ENCODE measurements around the gene TMTC1. TPM values are rescaled to one million over a fixed set of nuclear protein-coding genes. Genes with fewer than 3 reads are reported as not detected.

The TMTC1 gene
- total and polyA plus RNA-seq, 9 of the 15 experiments (the other 6 are each of a cell fraction or from before 2014, with no cell fraction given), result under 0.01 to 0.18 (median 0.06) TPM; not detected in 2

DNA sequence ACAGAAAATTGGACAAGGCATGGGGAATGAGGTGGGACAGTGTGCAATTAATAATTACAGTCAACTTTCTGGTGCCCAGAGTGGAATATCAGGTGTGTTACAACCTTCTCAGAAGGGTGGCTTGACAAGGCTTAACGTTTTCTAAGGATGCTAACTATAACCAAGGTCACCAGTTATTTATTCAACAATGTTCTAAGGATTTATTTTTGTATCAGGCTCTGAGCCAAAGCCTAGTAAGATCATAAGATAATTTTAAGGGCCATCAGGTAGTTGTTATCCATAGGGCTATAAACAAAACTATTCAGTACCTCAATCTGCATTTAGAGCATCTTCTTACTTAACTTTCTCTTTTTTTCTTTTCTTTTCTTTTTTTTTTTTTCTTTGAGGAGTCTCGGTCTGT lies 134.0 kb downstream of the TMTC1 start:
- Histone ChIP-seq H3K4me1 (replicated peaks in 1 of 2; ENCODE audit: control insufficient read depth in 2 of 2, insufficient read depth in 2 of 2, low read length in 2 of 2) (no peaks in the 10 kb centered on the region), H3K79me2 (ENCODE audit: control insufficient read depth, insufficient read depth, low read length) (no peaks in the 10 kb centered on the region), H3K27me3 (ENCODE audit: control insufficient read depth in 2 of 2, insufficient read depth in 2 of 2, low read length in 2 of 2) (no peaks in the 10 kb centered on the region), H3K9ac (ENCODE audit: insufficient read depth in 1 of 2, low read depth in 2 of 2, low read length in 2 of 2) (no peak overlapping the region), H3K36me3 (ENCODE audit: control insufficient read depth, insufficient read depth, low read length) (no peaks in the 10 kb centered on the region), H2AFZ (ENCODE audit: low read depth, low read length) (no peak overlapping the region), H3K4me3 (no peak overlapping the region), H3K9me1 (ENCODE audit: control insufficient read depth, insufficient read depth, low read length) (no peaks in the 10 kb centered on the region), H3K4me2 (ENCODE audit: insufficient read depth, low read length) (no peak overlapping the region), H3K9me3 (replicated peaks; ENCODE audit: control insufficient read depth, insufficient read depth, low read depth, low read length) (no peaks in the 10 kb centered on the region), H3K27ac (ENCODE audit: extremely low read depth, low read depth, low read length) (no peak overlapping the region), H4K20me1 (replicated peaks; ENCODE audit: control insufficient read depth, insufficient read depth, low read length) (no peaks in the 10 kb centered on the region)
- no TSS peak for BruUV-seq (replicated peaks)
- FAIRE-seq, result no peak
- TF ChIP-seq HEY1 (CRISPR knock-in tag; IDR thresholded peaks at IDR 0.05; ENCODE audit: borderline replicate concordance), result no peak
- TF ChIP-seq, protein P1, sequence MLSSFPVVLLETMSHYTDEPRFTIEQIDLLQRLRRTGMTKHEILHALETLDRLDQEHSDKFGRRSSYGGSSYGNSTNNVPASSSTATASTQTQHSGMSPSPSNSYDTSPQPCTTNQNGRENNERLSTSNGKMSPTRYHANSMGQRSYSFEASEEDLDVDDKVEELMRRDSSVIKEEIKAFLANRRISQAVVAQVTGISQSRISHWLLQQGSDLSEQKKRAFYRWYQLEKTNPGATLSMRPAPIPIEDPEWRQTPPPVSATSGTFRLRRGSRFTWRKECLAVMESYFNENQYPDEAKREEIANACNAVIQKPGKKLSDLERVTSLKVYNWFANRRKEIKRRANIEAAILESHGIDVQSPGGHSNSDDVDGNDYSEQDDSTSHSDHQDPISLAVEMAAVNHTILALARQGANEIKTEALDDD (IDR thresholded peaks at IDR 0.05), result no peak
- no peak for TF ChIP-seq CCNT2 (IDR thresholded peaks at IDR 0.05; ENCODE audit: borderline replicate concordance, extremely low read depth, insufficient read length, low read depth, low read length)
- in situ Hi-C loops (cut with MboI) (no loop called here), intact Hi-C loops (cut with micrococcal nuclease) (no loop called here)
- ChIA-PET POLR2A (no interaction called here), CTCF (ENCODE audit: low intra/inter-chr PET ratio) (no interaction called here)
- DNase-seq (ENCODE audit: extremely low read depth in 1 of 4, low spot score in 3 of 4), result no peak
- no peak for ATAC-seq
- 0% methylated on average over 2 of the region's 2 CpGs for WGBS (ENCODE audit: insufficient coverage, low coverage, missing lambda C conversion rate)

GRCh38 chr12:29644536-29645162 lies 139.1 kb downstream of the TMTC1 start:
- DNase-seq (ENCODE audit: extremely low read depth in 1 of 4, low spot score in 3 of 4) (no peak), ATAC-seq (peak; percentile 41; the same call in 2 of the 3 replicates), FAIRE-seq (no peak)
- no peaks in the 10 kb centered on the region for H3K79me2 ChIP-seq (ENCODE audit: control insufficient read depth, insufficient read depth, low read length)
- no peak overlapping the region for H2AFZ ChIP-seq (ENCODE audit: low read depth, low read length)
- intact Hi-C loops (cut with micrococcal nuclease) (no loop called here), in situ Hi-C loops (cut with MboI) (no loop called here)
- H3K9me3 ChIP-seq (replicated peaks; ENCODE audit: control insufficient read depth, insufficient read depth, low read depth, low read length), result no peaks in the 10 kb centered on the region
- no peak overlapping the region for H3K9ac ChIP-seq (ENCODE audit: insufficient read depth in 1 of 2, low read depth in 2 of 2, low read length in 2 of 2)
- peaks cover 0 to 6% of the 10 kb centered on the region in 2 experiments; a peak in 3 of 5 replicates for H3K4me1 ChIP-seq (replicated peaks in 1 of 2; ENCODE audit: control insufficient read depth in 2 of 2, insufficient read depth in 2 of 2, low read length in 2 of 2)
- H3K9me1 ChIP-seq (ENCODE audit: control insufficient read depth, insufficient read depth, low read length), result no peaks in the 10 kb centered on the region
- H3K36me3 ChIP-seq (ENCODE audit: control insufficient read depth, insufficient read depth, low read length), result no peaks in the 10 kb centered on the region
- CTCF ChIA-PET (ENCODE audit: low intra/inter-chr PET ratio), result no interaction called here
- WGBS (ENCODE audit: insufficient coverage, low coverage, missing lambda C conversion rate), result 10% methylated on average over 1 of the region's 1 CpG
- H4K20me1 ChIP-seq (replicated peaks; ENCODE audit: control insufficient read depth, insufficient read depth, low read length), result no peaks in the 10 kb centered on the region
- H3K27ac ChIP-seq (ENCODE audit: extremely low read depth, low read depth, low read length), result no peak overlapping the region
- POLR2A ChIA-PET, result no interaction called here
- no peaks in the 10 kb centered on the region for H3K27me3 ChIP-seq (ENCODE audit: control insufficient read depth in 2 of 2, insufficient read depth in 2 of 2, low read length in 2 of 2)
- BruUV-seq (replicated peaks), result no TSS peak
- no peak for TF ChIP-seq SP2 (IDR thresholded peaks at IDR 0.05; ENCODE audit: extremely low read depth, low read depth, low read length, poor library complexity, severe bottlenecking)
- TF ChIP-seq ZNF707 (CRISPR knock-in tag; conservative IDR thresholded peaks at IDR 0.05), result no peak
- TF ChIP-seq XRCC5 (IDR thresholded peaks at IDR 0.05; ENCODE audit: low read depth, low read length), result no peak
- no peak for TF ChIP-seq NEUROD1 (IDR thresholded peaks at IDR 0.05; ENCODE audit: borderline replicate concordance, low read depth, low read length, partially characterized antibody)
- TF ChIP-seq ZSCAN29 (IDR thresholded peaks at IDR 0.05), result no peak
- no peak for TF ChIP-seq ZNF354B (CRISPR knock-in tag; IDR thresholded peaks at IDR 0.05)
- TF ChIP-seq MNT (conservative IDR thresholded peaks at IDR 0.05), result no peak
- TF ChIP-seq NFATC3 (IDR thresholded peaks at IDR 0.05), result no peak
- TF ChIP-seq GABPB1 (CRISPR knock-in tag; IDR thresholded peaks at IDR 0.05), result no peak
- no peak for TF ChIP-seq STAT5A (IDR thresholded peaks at IDR 0.05; ENCODE audit: borderline replicate concordance, low read length)
- H3K4me3 ChIP-seq, result no peak overlapping the region
- H3K4me2 ChIP-seq (ENCODE audit: insufficient read depth, low read length), result no peak overlapping the region

All from K562 (cell line).